ENCODE results near the gene TRIM34. TPM values are rescaled to one million over a fixed set of nuclear protein-coding genes. Genes with fewer than 3 reads are reported as not detected.
"Not testable (repeated sequence)": the region's sequence is repeated elsewhere in the genome, so short reads cannot be mapped to it uniquely, and the experiment has no call there.

TRIM34 gene
- total RNA-seq, 1 donor from 2014 or later = 10.4 TPM

GRCh38 chr11:5643585-5643984 is 18.8 kb downstream of the TRIM34 start:
- no peaks in the 10 kb centered on the region for H3K4me1 ChIP-seq
- H3K36me3 ChIP-seq = peaks cover 46% of the 10 kb centered on the region
- ATAC-seq = no peak
- no peak overlapping the region for H3K27ac ChIP-seq
- no peak overlapping the region for H3K4me3 ChIP-seq
- no peaks in the 10 kb centered on the region for H3K27me3 ChIP-seq
- no peak for DNase-seq
- H3K9me3 ChIP-seq = no peaks in the 10 kb centered on the region
- intact Hi-C loops (cut with DNase I) = no loop called here
- no peak for TF ChIP-seq CTCF (IDR thresholded peaks at IDR 0.05)

- no peaks in the 10 kb centered on the region for H3K27me3 ChIP-seq
- no peaks in the 10 kb centered on the region for H3K9me3 ChIP-seq
- ATAC-seq = no peak
- no peak for DNase-seq
- no peak for TF ChIP-seq CTCF (IDR thresholded peaks at IDR 0.05)
- H3K27ac ChIP-seq = no peak overlapping the region
- H3K4me1 ChIP-seq = no peaks in the 10 kb centered on the region
- no peak overlapping the region for H3K4me3 ChIP-seq
- intact Hi-C loops (cut with DNase I) = no loop called here
- peaks cover 37% of the 10 kb centered on the region for H3K36me3 ChIP-seq
Observed at GRCh38 chr11:5646139-5646538, 21.3 kb downstream of the TRIM34 start.

GRCh38 chr11:5655474-5655873 is 30.7 kb downstream of the TRIM34 start:
- no peaks in the 10 kb centered on the region for H3K36me3 ChIP-seq
- intact Hi-C loops (cut with DNase I) = no loop called here
- no peak for TF ChIP-seq CTCF (IDR thresholded peaks at IDR 0.05)
- no peak overlapping the region for H3K4me3 ChIP-seq
- H3K27ac ChIP-seq = no peak overlapping the region
- no peak for ATAC-seq
- no peak for DNase-seq
- H3K4me1 ChIP-seq = no peaks in the 10 kb centered on the region
- H3K9me3 ChIP-seq = peaks cover 7% of the 10 kb centered on the region
- no peaks in the 10 kb centered on the region for H3K27me3 ChIP-seq

- H3K27ac ChIP-seq; H3K9me3 ChIP-seq; DNase-seq; intact Hi-C loops (cut with DNase I); H3K4me3 ChIP-seq; H3K36me3 ChIP-seq; H3K27me3 ChIP-seq; H3K4me1 ChIP-seq; ATAC-seq: not testable (repeated sequence)
Observed at GRCh38 chr11:5656956-5657355, 32.2 kb downstream of the TRIM34 start.

- Histone ChIP-seq H3K36me3 (peaks cover 2% of the 10 kb centered on the region), H3K9me3 (no peaks in the 10 kb centered on the region), H3K27me3 (no peaks in the 10 kb centered on the region), H3K27ac (no peak overlapping the region), H3K4me1 (no peaks in the 10 kb centered on the region), H3K4me3 (no peak overlapping the region)
- no peak for DNase-seq
- ATAC-seq = no peak
- no peak for TF ChIP-seq CTCF (IDR thresholded peaks at IDR 0.05)
- intact Hi-C loops (cut with DNase I) = no loop called here
Observed at GRCh38 chr11:5658318-5658717, 33.5 kb downstream of the TRIM34 start.

GRCh38 chr11:5663511-5663910 is 38.7 kb downstream of the TRIM34 start:
- no peak overlapping the region for H3K4me3 ChIP-seq
- DNase-seq (no peak), ATAC-seq (no peak)
- no peaks in the 10 kb centered on the region for H3K27me3 ChIP-seq
- intact Hi-C loops (cut with DNase I) = no loop called here
- peaks cover 38% of the 10 kb centered on the region for H3K36me3 ChIP-seq
- no peak for TF ChIP-seq CTCF (IDR thresholded peaks at IDR 0.05)
- no peak overlapping the region for H3K27ac ChIP-seq
- H3K4me1 ChIP-seq = no peaks in the 10 kb centered on the region
- no peaks in the 10 kb centered on the region for H3K9me3 ChIP-seq

Measured in upper lobe of right lung (tissue), 1 donor.